Measurements from ENCODE around the gene MAPK13. TPM values are rescaled to one million over a fixed set of nuclear protein-coding genes. Genes with fewer than 3 reads are reported as not detected.

Gene MAPK13
- polyA plus RNA-seq, 1 donor from 2014 or later = 1.8 TPM

DNA sequence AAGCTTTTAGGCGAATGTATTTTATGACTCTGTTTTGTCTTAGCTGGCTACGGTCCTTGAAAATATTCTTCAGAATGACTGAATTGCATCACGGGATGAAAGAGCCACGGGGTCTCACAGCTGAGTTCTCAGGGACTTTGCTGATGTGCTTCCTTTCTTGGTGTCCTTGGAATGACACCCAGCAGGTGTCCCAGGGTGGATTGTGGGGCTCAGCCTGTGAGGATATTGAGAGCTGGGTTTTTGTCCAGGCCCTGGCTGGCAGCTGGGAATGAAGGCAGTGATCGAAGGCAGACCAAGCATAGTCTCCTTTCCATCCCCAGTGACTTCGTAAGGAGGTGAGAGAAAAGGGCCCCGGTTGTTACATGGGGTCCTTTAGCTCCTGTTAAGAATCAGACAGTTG lies 18.8 kb upstream of the MAPK13 start:
- TF ChIP-seq SMC3 (conservative IDR thresholded peaks at IDR 0.05; ENCODE audit: poor library complexity) (no peak), EP300 (conservative IDR thresholded peaks at IDR 0.05; ENCODE audit: poor library complexity, severe bottlenecking) (no peak)

DNA sequence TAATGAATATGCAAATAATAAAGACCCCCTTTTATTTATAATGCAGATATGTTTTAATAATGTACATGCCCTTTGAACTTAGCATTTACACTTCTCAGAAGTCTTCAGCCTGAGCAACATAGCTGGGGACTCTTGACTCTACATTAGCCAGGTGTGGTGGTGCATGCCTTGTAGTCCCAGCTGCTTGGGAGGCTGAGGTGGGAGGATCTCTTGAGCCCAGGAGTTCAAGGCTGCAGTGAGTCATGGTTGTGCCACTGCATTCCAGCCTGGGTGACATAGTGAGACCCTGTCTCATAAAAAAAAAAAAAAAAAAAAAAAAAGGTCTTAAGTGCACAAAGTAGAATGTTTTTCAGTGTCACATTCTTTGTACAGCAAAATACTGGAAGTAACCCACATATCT lies 17.3 kb upstream of the MAPK13 start:
- Histone ChIP-seq H4K20me1 (ENCODE audit: insufficient read depth) (no peaks in the 10 kb centered on the region), H3F3A (ENCODE audit: insufficient read depth, low read length, poor library complexity, severe bottlenecking) (no peaks in the 10 kb centered on the region), H3K9me2 (ENCODE audit: insufficient read depth, low read length) (no peaks in the 10 kb centered on the region), H3K9ac (ENCODE audit: low read length) (no peak overlapping the region), H2AFZ (ENCODE audit: low read depth, low read length) (no peak overlapping the region), H3K9me3 (ENCODE audit: low read length) (no peaks in the 10 kb centered on the region), H3K36me3 (ENCODE audit: insufficient read depth, low read length) (peaks cover 5% of the 10 kb centered on the region), H3K27ac (ENCODE audit: low read length) (no peak overlapping the region), H3K4me2 (ENCODE audit: low read length) (no peak overlapping the region), H3K4me3 (ENCODE audit: low read length) (no peak overlapping the region), H3K79me2 (replicated peaks; ENCODE audit: insufficient read depth, low read length) (no peaks in the 10 kb centered on the region), H3K27me3 (ENCODE audit: insufficient read depth, low read depth, low read length) (no peaks in the 10 kb centered on the region)
- TF ChIP-seq MXI1 (conservative IDR thresholded peaks at IDR 0.05; ENCODE audit: poor library complexity, severe bottlenecking) (no peak), EP300 (conservative IDR thresholded peaks at IDR 0.05; ENCODE audit: poor library complexity, severe bottlenecking) (no peak), EZH2 (IDR thresholded peaks at IDR 0.05; ENCODE audit: borderline replicate concordance, insufficient read depth, low read length, poor library complexity, severe bottlenecking) (no peak), POLR2AphosphoS5 (IDR thresholded peaks at IDR 0.05) (no peak), TAF1 (IDR thresholded peaks at IDR 0.05; ENCODE audit: low read depth) (no peak), SMC3 (conservative IDR thresholded peaks at IDR 0.05; ENCODE audit: poor library complexity) (no peak), RAD21 (conservative IDR thresholded peaks at IDR 0.05) (no peak)
- TF ChIP-seq, protein P1, sequence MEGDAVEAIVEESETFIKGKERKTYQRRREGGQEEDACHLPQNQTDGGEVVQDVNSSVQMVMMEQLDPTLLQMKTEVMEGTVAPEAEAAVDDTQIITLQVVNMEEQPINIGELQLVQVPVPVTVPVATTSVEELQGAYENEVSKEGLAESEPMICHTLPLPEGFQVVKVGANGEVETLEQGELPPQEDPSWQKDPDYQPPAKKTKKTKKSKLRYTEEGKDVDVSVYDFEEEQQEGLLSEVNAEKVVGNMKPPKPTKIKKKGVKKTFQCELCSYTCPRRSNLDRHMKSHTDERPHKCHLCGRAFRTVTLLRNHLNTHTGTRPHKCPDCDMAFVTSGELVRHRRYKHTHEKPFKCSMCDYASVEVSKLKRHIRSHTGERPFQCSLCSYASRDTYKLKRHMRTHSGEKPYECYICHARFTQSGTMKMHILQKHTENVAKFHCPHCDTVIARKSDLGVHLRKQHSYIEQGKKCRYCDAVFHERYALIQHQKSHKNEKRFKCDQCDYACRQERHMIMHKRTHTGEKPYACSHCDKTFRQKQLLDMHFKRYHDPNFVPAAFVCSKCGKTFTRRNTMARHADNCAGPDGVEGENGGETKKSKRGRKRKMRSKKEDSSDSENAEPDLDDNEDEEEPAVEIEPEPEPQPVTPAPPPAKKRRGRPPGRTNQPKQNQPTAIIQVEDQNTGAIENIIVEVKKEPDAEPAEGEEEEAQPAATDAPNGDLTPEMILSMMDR (IDR thresholded peaks at IDR 0.05; ENCODE audit: poor library complexity, severe bottlenecking) = no peak
- TF ChIP-seq, protein P2, sequence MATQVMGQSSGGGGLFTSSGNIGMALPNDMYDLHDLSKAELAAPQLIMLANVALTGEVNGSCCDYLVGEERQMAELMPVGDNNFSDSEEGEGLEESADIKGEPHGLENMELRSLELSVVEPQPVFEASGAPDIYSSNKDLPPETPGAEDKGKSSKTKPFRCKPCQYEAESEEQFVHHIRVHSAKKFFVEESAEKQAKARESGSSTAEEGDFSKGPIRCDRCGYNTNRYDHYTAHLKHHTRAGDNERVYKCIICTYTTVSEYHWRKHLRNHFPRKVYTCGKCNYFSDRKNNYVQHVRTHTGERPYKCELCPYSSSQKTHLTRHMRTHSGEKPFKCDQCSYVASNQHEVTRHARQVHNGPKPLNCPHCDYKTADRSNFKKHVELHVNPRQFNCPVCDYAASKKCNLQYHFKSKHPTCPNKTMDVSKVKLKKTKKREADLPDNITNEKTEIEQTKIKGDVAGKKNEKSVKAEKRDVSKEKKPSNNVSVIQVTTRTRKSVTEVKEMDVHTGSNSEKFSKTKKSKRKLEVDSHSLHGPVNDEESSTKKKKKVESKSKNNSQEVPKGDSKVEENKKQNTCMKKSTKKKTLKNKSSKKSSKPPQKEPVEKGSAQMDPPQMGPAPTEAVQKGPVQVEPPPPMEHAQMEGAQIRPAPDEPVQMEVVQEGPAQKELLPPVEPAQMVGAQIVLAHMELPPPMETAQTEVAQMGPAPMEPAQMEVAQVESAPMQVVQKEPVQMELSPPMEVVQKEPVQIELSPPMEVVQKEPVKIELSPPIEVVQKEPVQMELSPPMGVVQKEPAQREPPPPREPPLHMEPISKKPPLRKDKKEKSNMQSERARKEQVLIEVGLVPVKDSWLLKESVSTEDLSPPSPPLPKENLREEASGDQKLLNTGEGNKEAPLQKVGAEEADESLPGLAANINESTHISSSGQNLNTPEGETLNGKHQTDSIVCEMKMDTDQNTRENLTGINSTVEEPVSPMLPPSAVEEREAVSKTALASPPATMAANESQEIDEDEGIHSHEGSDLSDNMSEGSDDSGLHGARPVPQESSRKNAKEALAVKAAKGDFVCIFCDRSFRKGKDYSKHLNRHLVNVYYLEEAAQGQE (IDR thresholded peaks at IDR 0.05; ENCODE audit: borderline replicate concordance) = no peak

More for the DNA sequence above, 18.8 kb upstream of the MAPK13 start:
- no peaks in the 10 kb centered on the region for H3K9me3 ChIP-seq (ENCODE audit: low read length)
- no peaks in the 10 kb centered on the region for H3K79me2 ChIP-seq (replicated peaks; ENCODE audit: insufficient read depth, low read length)
- H3K27me3 ChIP-seq (ENCODE audit: insufficient read depth, low read depth, low read length) = no peaks in the 10 kb centered on the region
- peaks cover 5% of the 10 kb centered on the region for H3K36me3 ChIP-seq (ENCODE audit: insufficient read depth, low read length)
- no peaks in the 10 kb centered on the region for H4K20me1 ChIP-seq (ENCODE audit: insufficient read depth)
- no peak overlapping the region for H3K4me3 ChIP-seq (ENCODE audit: low read length)
- no peaks in the 10 kb centered on the region for H3F3A ChIP-seq (ENCODE audit: insufficient read depth, low read length, poor library complexity, severe bottlenecking)
- H3K9ac ChIP-seq (ENCODE audit: low read length) = no peak overlapping the region
- H3K27ac ChIP-seq (ENCODE audit: low read length) = no peak overlapping the region
- H3K4me2 ChIP-seq (ENCODE audit: low read length) = no peak overlapping the region
- H3K9me2 ChIP-seq (ENCODE audit: insufficient read depth, low read length) = no peaks in the 10 kb centered on the region
- H2AFZ ChIP-seq (ENCODE audit: low read depth, low read length) = no peak overlapping the region

DNA sequence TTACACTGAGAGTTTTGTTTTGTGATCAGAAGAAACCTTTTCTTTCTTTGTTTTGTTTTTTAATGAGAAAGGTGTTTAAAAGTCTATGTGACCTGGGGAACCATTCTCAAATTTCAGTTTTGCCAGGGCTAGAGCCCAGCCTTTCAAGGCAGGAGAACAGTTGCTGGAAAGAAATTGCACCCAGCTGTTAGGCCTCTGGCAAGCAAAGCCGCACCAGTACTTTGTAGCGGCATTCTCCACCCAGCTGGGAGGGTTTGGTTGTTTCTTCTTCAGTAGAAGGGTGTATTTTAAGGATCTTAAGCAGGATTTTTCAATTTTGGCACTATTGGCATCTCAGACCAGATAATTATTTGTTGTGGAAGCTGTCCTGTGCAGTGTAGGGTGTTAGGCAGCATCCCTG lies 16.6 kb upstream of the MAPK13 start:
- no peak overlapping the region for H3K4me2 ChIP-seq (ENCODE audit: low read length)
- H3K9ac ChIP-seq (ENCODE audit: low read length) = no peak overlapping the region
- no peak overlapping the region for H2AFZ ChIP-seq (ENCODE audit: low read depth, low read length)
- no peaks in the 10 kb centered on the region for H3F3A ChIP-seq (ENCODE audit: insufficient read depth, low read length, poor library complexity, severe bottlenecking)
- no peaks in the 10 kb centered on the region for H3K36me3 ChIP-seq (ENCODE audit: insufficient read depth, low read length)
- no peak overlapping the region for H3K4me3 ChIP-seq (ENCODE audit: low read length)
- no peaks in the 10 kb centered on the region for H3K9me2 ChIP-seq (ENCODE audit: insufficient read depth, low read length)
- H4K20me1 ChIP-seq (ENCODE audit: insufficient read depth) = no peaks in the 10 kb centered on the region
- H3K27me3 ChIP-seq (ENCODE audit: insufficient read depth, low read depth, low read length) = no peaks in the 10 kb centered on the region
- no peaks in the 10 kb centered on the region for H3K79me2 ChIP-seq (replicated peaks; ENCODE audit: insufficient read depth, low read length)
- H3K27ac ChIP-seq (ENCODE audit: low read length) = no peak overlapping the region
- TF ChIP-seq POLR2AphosphoS5 (IDR thresholded peaks at IDR 0.05) = no peak
- no peak for TF ChIP-seq TAF1 (IDR thresholded peaks at IDR 0.05; ENCODE audit: low read depth)
- TF ChIP-seq, protein P2 (IDR thresholded peaks at IDR 0.05; ENCODE audit: borderline replicate concordance) = no peak
- no peak for TF ChIP-seq EP300 (conservative IDR thresholded peaks at IDR 0.05; ENCODE audit: poor library complexity, severe bottlenecking)
- TF ChIP-seq, protein P1 (IDR thresholded peaks at IDR 0.05; ENCODE audit: poor library complexity, severe bottlenecking) = no peak
- TF ChIP-seq EZH2 (IDR thresholded peaks at IDR 0.05; ENCODE audit: borderline replicate concordance, insufficient read depth, low read length, poor library complexity, severe bottlenecking) = no peak
- TF ChIP-seq SMC3 (conservative IDR thresholded peaks at IDR 0.05; ENCODE audit: poor library complexity) = no peak
- no peak for TF ChIP-seq MXI1 (conservative IDR thresholded peaks at IDR 0.05; ENCODE audit: poor library complexity, severe bottlenecking)
- TF ChIP-seq RAD21 (conservative IDR thresholded peaks at IDR 0.05) = no peak
- H3K9me3 ChIP-seq (ENCODE audit: low read length) = no peaks in the 10 kb centered on the region
